ENCODE results near the gene GDF15. TPM values are rescaled to one million over a fixed set of nuclear protein-coding genes. Genes with fewer than 3 reads are reported as not detected.
"Not testable (repeated sequence)": the region's sequence is repeated elsewhere in the genome, so short reads cannot be mapped to it uniquely, and the experiment has no call there.

The GDF15 gene
- total RNA-seq, 4 donors from 2014 or later, result 36.3 to 77.0 (median 58.9) TPM

- Histone ChIP-seq H3K36me3 (no peaks in the 10 kb centered on the region), H3K27ac (peak overlapping the region; percentile 59 to 67 (median 60)), H3K4me1 (peaks cover 0 to 54% (median 28%) of the 10 kb centered on the region in 4 donors), H3K27me3 (no peaks in the 10 kb centered on the region), H3K9me3 (no peaks in the 10 kb centered on the region), H3K4me3 (no peak overlapping the region)
- 52 to 61% methylated on average over 12 to 13 of the region's 13 CpGs for WGBS, 2 donors (ENCODE audit: low coverage in 1 of 2)
- in situ Hi-C loops (cut with MboI; ENCODE audit: low pct_ligation_motif_present in 1 of 4, low pct_unique_long_range_greater_than_20kb in 1 of 4, low sequenced_read_pairs in 3 of 4) (loop anchor here in 2 of 4 donors (5.0 to 25.0 kb wide), 3 partner anchors 50 to 132 kb away; partner anchors contain the start of genes LRRC25 (in 1 of the 2) and RAB3A (in 1 of the 2)), intact Hi-C loops (cut with DNase I; ENCODE audit: low total_unique reads) (no loop called here)
- DNase-seq, result no peak
- TF ChIP-seq POLR2AphosphoS5 (IDR thresholded peaks at IDR 0.05) (no peak), POLR2A (IDR thresholded peaks at IDR 0.05) (no peak), EP300 (IDR thresholded peaks at IDR 0.05; ENCODE audit: low read depth) (no peak), CTCF (IDR thresholded peaks at IDR 0.05) (no peak)
Observed at GRCh38 chr19:18344582-18344950, 41.4 kb upstream of the GDF15 start.

- Histone ChIP-seq H3K9me3 (no peaks in the 10 kb centered on the region), H3K4me1 (peaks cover 0 to 51% (median 25%) of the 10 kb centered on the region in 4 donors), H3K27me3 (no peaks in the 10 kb centered on the region), H3K27ac (peak overlapping the region in 3 of 4 donors; percentile 60 to 67 (median 60)), H3K4me3 (no peak overlapping the region), H3K36me3 (peaks cover 0 to under 1% (median 0%) of the 10 kb centered on the region in 4 donors)
- no peak for DNase-seq
- intact Hi-C loops (cut with DNase I; ENCODE audit: low total_unique reads), result no loop called here
- in situ Hi-C loops (cut with MboI; ENCODE audit: low pct_ligation_motif_present in 1 of 4, low pct_unique_long_range_greater_than_20kb in 1 of 4, low sequenced_read_pairs in 3 of 4), result loop anchor here in 1 of 4 donors (10.0 to 25.0 kb wide), 2 partner anchors 50 to 133 kb away; partner anchors contain the start of genes LRRC25 and RAB3A
- 89 to 93% methylated on average over 3 to 6 of the region's 6 CpGs for WGBS, 2 donors (ENCODE audit: low coverage in 1 of 2)
- no peak for TF ChIP-seq EP300 (IDR thresholded peaks at IDR 0.05; ENCODE audit: low read depth)
- no peak for TF ChIP-seq POLR2AphosphoS5 (IDR thresholded peaks at IDR 0.05)
- TF ChIP-seq POLR2A (IDR thresholded peaks at IDR 0.05), result no peak
- TF ChIP-seq CTCF (IDR thresholded peaks at IDR 0.05), result no peak
Observed at GRCh38 chr19:18345296-18345695, 40.7 kb upstream of the GDF15 start.

GRCh38 chr19:18346091-18346490 is 39.9 kb upstream of the GDF15 start:
- Histone ChIP-seq H3K36me3 (peaks cover 0 to 7% (median 0%) of the 10 kb centered on the region in 4 donors), H3K4me3 (no peak overlapping the region), H3K27ac (peak overlapping the region in 2 of 4 donors; percentile 18 to 33), H3K9me3 (no peaks in the 10 kb centered on the region), H3K27me3 (no peaks in the 10 kb centered on the region), H3K4me1 (peaks cover 0 to 50% (median 24%) of the 10 kb centered on the region in 4 donors)
- intact Hi-C loops (cut with DNase I; ENCODE audit: low total_unique reads) (no loop called here), in situ Hi-C loops (cut with MboI; ENCODE audit: low pct_ligation_motif_present in 1 of 4, low pct_unique_long_range_greater_than_20kb in 1 of 4, low sequenced_read_pairs in 3 of 4) (loop anchor here in 1 of 4 donors (10.0 to 25.0 kb wide), 2 partner anchors 49 to 134 kb away; partner anchors contain the start of genes LRRC25 and RAB3A)
- 60 to 63% methylated on average over 2 to 8 of the region's 8 CpGs for WGBS, 2 donors (ENCODE audit: low coverage in 1 of 2)
- peak; percentile 52 for DNase-seq
- TF ChIP-seq EP300 (IDR thresholded peaks at IDR 0.05; ENCODE audit: low read depth), result no peak
- peak in 1 of 5 experiments; percentile 38 for TF ChIP-seq CTCF (IDR thresholded peaks at IDR 0.05)

GRCh38 chr19:18348171-18348570 is 37.8 kb upstream of the GDF15 start:
- peaks cover 0 to 7% (median 0%) of the 10 kb centered on the region in 4 donors for H3K36me3 ChIP-seq
- TF ChIP-seq POLR2AphosphoS5 (IDR thresholded peaks at IDR 0.05), result no peak
- TF ChIP-seq POLR2A (IDR thresholded peaks at IDR 0.05), result no peak
- no peak for TF ChIP-seq CTCF (IDR thresholded peaks at IDR 0.05)
- TF ChIP-seq EP300 (IDR thresholded peaks at IDR 0.05; ENCODE audit: low read depth), result no peak
- H3K4me3 ChIP-seq, result no peak overlapping the region
- in situ Hi-C loops (cut with MboI; ENCODE audit: low pct_ligation_motif_present in 1 of 4, low pct_unique_long_range_greater_than_20kb in 1 of 4, low sequenced_read_pairs in 3 of 4) (loop anchor here in 1 of 4 donors (10.0 to 25.0 kb wide), 2 partner anchors 47 to 136 kb away; partner anchors contain the start of genes LRRC25 and RAB3A), intact Hi-C loops (cut with DNase I; ENCODE audit: low total_unique reads) (no loop called here)
- H3K27me3 ChIP-seq, result no peaks in the 10 kb centered on the region
- peaks cover 0 to 32% (median 18%) of the 10 kb centered on the region in 4 donors for H3K4me1 ChIP-seq
- H3K9me3 ChIP-seq, result no peaks in the 10 kb centered on the region
- no peak for DNase-seq
- no peak overlapping the region for H3K27ac ChIP-seq
- 88 to 92% methylated on average over 11 to 17 of the region's 17 CpGs for WGBS, 2 donors (ENCODE audit: low coverage in 1 of 2)

GRCh38 chr19:18348818-18349339 is 37.1 kb upstream of the GDF15 start:
- intact Hi-C loops (cut with DNase I; ENCODE audit: low total_unique reads), result not testable (repeated sequence)

More at GRCh38 chr19:18348818-18349339, 37.1 kb upstream of the GDF15 start:
- not testable (repeated sequence) for H3K27me3 ChIP-seq, H3K4me3 ChIP-seq, DNase-seq, H3K27ac ChIP-seq, H3K9me3 ChIP-seq, H3K36me3 ChIP-seq
- in situ Hi-C loops (cut with MboI; ENCODE audit: low pct_ligation_motif_present in 1 of 4, low pct_unique_long_range_greater_than_20kb in 1 of 4, low sequenced_read_pairs in 3 of 4), result loop anchor here in 1 of 4 donors (10.0 to 25.0 kb wide), 2 partner anchors 46 to 137 kb away; partner anchors contain the start of genes LRRC25 and RAB3A
- WGBS, 2 donors (ENCODE audit: low coverage in 1 of 2), result 88% methylated on average over 6 of the region's 6 CpGs
- peaks cover 0 to 26% (median 15%) of the 10 kb centered on the region in 4 donors for H3K4me1 ChIP-seq

Data from transverse colon (tissue), 4 donors.